Measurements from ENCODE around the gene EFHC2. TPM values are rescaled to one million over a fixed set of nuclear protein-coding genes. Genes with fewer than 3 reads are reported as not detected.
"Not testable (repeated sequence)": the region's sequence is repeated elsewhere in the genome, so short reads cannot be mapped to it uniquely, and the experiment has no call there.

EFHC2 gene
- total and polyA plus RNA-seq, 2 donors (not counting 1 experiment from before 2014, with no cell fraction given), result 1.1 to 2.6 TPM

GRCh38 chrX:44261286-44261685, 82.2 kb downstream of the EFHC2 start:
- TF ChIP-seq EZH2 (IDR thresholded peaks at IDR 0.05; ENCODE audit: low read length, missing control alignments) (no peak), CTCF (conservative IDR thresholded peaks at IDR 0.05 in 1 of 2, IDR thresholded peaks at IDR 0.05 in 1 of 2; ENCODE audit: low read depth in 1 of 2, low read length in 2 of 2) (no peak)
- Histone ChIP-seq H3K4me3 (replicated peaks in 1 of 4; ENCODE audit: control extremely low read depth in 1 of 4, insufficient read depth in 1 of 4, low read depth in 3 of 4, low read length in 4 of 4) (no peak overlapping the region), H3K27ac (ENCODE audit: insufficient read depth, low read length) (no peak overlapping the region), H4K20me1 (ENCODE audit: control insufficient read depth, extremely low read depth, insufficient read depth, low read length) (no peaks in the 10 kb centered on the region), H3K27me3 (ENCODE audit: control insufficient read depth, insufficient read depth, low read length) (no peaks in the 10 kb centered on the region), H3K9me3 (ENCODE audit: control insufficient read depth, insufficient read depth, low read depth, low read length) (no peaks in the 10 kb centered on the region), H3K4me2 (ENCODE audit: extremely low read depth, insufficient read depth, low read length) (no peak overlapping the region), H2AFZ (ENCODE audit: low read length) (no peak overlapping the region), H3K79me2 (ENCODE audit: control insufficient read depth, insufficient read depth, low read length) (no peaks in the 10 kb centered on the region), H3K36me3 (ENCODE audit: control insufficient read depth, insufficient read depth, low read length) (no peaks in the 10 kb centered on the region), H3K9ac (ENCODE audit: insufficient read depth, low read length) (no peak overlapping the region), H3K4me1 (ENCODE audit: control insufficient read depth, extremely low read depth, insufficient read depth, low read length) (no peaks in the 10 kb centered on the region)
- no peak for DNase-seq (ENCODE audit: low read depth in 2 of 2)

GRCh38 chrX:44260609-44261008, 82.9 kb downstream of the EFHC2 start:
- no peak overlapping the region for H3K4me3 ChIP-seq (replicated peaks in 1 of 4; ENCODE audit: control extremely low read depth in 1 of 4, insufficient read depth in 1 of 4, low read depth in 3 of 4, low read length in 4 of 4)
- H3K36me3 ChIP-seq (ENCODE audit: control insufficient read depth, insufficient read depth, low read length), result no peaks in the 10 kb centered on the region
- H4K20me1 ChIP-seq (ENCODE audit: control insufficient read depth, extremely low read depth, insufficient read depth, low read length), result no peaks in the 10 kb centered on the region
- H3K9me3 ChIP-seq (ENCODE audit: control insufficient read depth, insufficient read depth, low read depth, low read length), result no peaks in the 10 kb centered on the region
- no peak for DNase-seq (ENCODE audit: low read depth in 2 of 2)
- H3K27ac ChIP-seq (ENCODE audit: insufficient read depth, low read length), result no peak overlapping the region
- H3K4me1 ChIP-seq (ENCODE audit: control insufficient read depth, extremely low read depth, insufficient read depth, low read length), result no peaks in the 10 kb centered on the region
- no peaks in the 10 kb centered on the region for H3K27me3 ChIP-seq (ENCODE audit: control insufficient read depth, insufficient read depth, low read length)
- H3K79me2 ChIP-seq (ENCODE audit: control insufficient read depth, insufficient read depth, low read length), result no peaks in the 10 kb centered on the region
- H2AFZ ChIP-seq (ENCODE audit: low read length), result no peak overlapping the region
- TF ChIP-seq CTCF (conservative IDR thresholded peaks at IDR 0.05 in 1 of 2, IDR thresholded peaks at IDR 0.05 in 1 of 2; ENCODE audit: low read depth in 1 of 2, low read length in 2 of 2), result no peak
- no peak for TF ChIP-seq EZH2 (IDR thresholded peaks at IDR 0.05; ENCODE audit: low read length, missing control alignments)
- H3K9ac ChIP-seq (ENCODE audit: insufficient read depth, low read length), result no peak overlapping the region
- no peak overlapping the region for H3K4me2 ChIP-seq (ENCODE audit: extremely low read depth, insufficient read depth, low read length)

GRCh38 chrX:44255742-44256141, 87.7 kb downstream of the EFHC2 start:
- not testable (repeated sequence) for H3K27ac ChIP-seq (ENCODE audit: insufficient read depth, low read length); H3K9me3 ChIP-seq (ENCODE audit: control insufficient read depth, insufficient read depth, low read depth, low read length); H3K4me1 ChIP-seq (ENCODE audit: control insufficient read depth, extremely low read depth, insufficient read depth, low read length); H3K4me2 ChIP-seq (ENCODE audit: extremely low read depth, insufficient read depth, low read length); H3K27me3 ChIP-seq (ENCODE audit: control insufficient read depth, insufficient read depth, low read length); H2AFZ ChIP-seq (ENCODE audit: low read length); H3K9ac ChIP-seq (ENCODE audit: insufficient read depth, low read length); H3K36me3 ChIP-seq (ENCODE audit: control insufficient read depth, insufficient read depth, low read length); H3K4me3 ChIP-seq (replicated peaks in 1 of 4; ENCODE audit: control extremely low read depth in 1 of 4, insufficient read depth in 1 of 4, low read depth in 3 of 4, low read length in 4 of 4); H3K79me2 ChIP-seq (ENCODE audit: control insufficient read depth, insufficient read depth, low read length); H4K20me1 ChIP-seq (ENCODE audit: control insufficient read depth, extremely low read depth, insufficient read depth, low read length); DNase-seq (ENCODE audit: low read depth in 2 of 2)
